HUDEP-2 (cell line): Measurements from ENCODE around the gene CFAP73.

Source experiments
- DNase-seq, 76 experiments: peaks; one replicate each; lab custom pipeline; 2025; ENCODE audit not compliant: unreplicated experiment in 76 of 76; lab: John Stamatoyannopoulos, UW

The CFAP73 gene

GRCh38 chr12:113118142-113118541 lies 31.4 kb upstream of the CFAP73 start:
- DNase-seq: no peak

DNA sequence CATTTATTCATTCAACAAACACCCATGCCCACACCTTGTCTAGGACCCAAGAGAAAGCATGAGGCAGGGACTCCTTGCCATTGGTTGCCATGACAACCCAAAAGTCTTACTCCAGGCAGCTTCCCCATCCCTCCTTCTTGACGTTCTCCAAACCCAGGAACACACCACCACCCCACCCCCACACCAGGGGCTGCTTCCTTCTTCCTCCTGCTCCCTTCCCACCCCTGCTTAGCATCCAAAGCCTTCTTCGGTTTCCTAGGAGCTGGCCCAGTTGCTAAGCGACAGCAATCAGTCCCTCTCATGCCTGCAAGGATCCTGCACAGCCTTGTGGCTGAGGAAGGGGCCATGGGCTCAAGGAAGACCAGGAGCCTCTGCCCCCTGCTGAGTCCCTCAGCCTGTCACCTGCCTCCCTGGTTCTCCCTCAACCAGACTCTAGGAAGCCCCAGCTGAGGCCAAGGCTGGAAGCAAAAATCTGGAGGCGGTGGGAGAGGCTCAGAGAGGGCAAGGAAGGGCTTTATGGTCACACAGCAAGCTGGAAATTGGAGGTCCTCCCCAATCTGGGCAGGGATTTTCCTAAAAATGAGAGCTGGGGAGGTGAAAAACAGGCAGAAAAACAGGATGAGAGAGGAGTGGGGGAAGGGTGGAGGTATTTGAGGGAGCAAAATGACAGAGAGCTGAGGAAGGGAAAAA lies 29.4 kb upstream of the CFAP73 start:
- DNase-seq: no peak

DNA sequence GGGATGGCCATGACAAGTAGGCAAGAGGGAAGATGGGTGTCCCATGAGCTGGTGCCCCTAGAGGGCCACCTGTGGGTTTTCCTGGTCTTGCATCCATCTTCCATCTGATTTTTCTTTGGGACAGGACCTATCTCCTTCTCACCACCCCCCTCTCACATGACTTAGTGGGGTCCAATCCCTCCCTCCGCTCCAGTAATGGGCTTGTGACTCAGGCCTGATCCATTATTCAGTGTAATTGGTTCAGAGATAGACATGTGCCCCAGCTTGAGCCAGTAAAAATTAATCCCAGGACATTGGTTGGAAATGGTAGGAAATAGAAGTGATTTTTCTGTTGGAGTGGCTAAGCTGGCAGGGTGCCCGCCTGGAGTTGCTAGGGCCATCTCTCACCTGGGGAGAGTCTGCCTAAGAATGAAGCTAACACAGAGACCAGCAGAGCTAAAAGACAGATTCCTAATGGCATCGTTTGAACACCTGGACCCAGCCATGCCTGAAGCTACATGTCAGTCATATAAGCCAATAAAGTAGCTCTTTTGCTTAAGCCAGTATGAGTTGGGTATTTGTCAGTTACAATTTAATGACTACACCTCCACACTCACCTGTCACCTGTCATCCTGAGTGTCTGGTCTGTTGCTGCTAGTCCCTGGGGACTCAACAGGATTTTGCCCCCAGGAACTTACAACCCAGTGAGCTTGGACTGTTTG lies 28.7 kb upstream of the CFAP73 start:
- DNase-seq: no peak

GRCh38 chr12:113127791-113128199 lies 21.7 kb upstream of the CFAP73 start:
- DNase-seq: no peak

GRCh38 chr12:113128802-113129663 lies 20.5 kb upstream of the CFAP73 start:
- DNase-seq: no peak

DNA sequence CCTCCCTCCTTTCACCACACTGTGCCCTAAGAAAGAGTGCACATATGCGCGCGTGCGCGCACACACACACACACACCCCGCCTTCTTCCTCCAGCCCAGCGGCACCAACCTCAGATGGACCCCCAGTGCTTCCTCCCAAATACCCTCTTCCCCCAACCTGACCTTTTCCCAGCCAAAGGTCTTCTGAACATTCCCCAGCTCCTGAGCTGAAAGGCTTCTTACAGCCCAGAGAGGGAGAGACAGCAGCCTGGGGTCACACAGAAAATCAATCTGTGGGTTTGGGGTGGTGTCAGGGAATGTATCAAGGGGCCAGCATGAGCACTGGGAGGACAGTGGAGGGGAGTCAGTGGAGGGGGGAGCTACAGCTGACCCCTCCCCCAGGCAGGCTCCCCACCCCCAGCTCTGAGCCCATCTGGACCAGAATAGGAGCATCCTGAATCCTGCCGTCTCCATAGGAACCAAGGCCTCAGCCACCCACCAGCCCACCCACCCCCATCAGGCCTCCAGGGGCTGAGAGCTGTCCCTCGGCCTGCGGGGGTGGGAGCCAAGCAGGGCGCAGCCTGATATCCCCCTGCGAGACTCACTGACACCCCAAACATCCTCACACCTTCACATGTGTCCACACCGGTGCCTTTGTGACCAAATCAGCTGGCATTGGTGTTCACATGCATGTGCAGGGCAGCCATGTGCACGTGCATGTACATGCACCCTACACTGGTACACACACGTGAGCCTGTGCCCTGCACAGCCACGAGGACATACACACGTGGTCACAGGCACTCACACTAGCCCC lies 19.7 kb upstream of the CFAP73 start:
- no peak for DNase-seq

- DNase-seq: no peak
Observed at GRCh38 chr12:113130457-113131135, 18.9 kb upstream of the CFAP73 start.

GRCh38 chr12:113131556-113131955 lies 18.0 kb upstream of the CFAP73 start:
- DNase-seq: no peak

GRCh38 chr12:113133036-113133435 lies 16.5 kb upstream of the CFAP73 start:
- DNase-seq: peak in 1 of 76 experiments; percentile 22

DNA sequence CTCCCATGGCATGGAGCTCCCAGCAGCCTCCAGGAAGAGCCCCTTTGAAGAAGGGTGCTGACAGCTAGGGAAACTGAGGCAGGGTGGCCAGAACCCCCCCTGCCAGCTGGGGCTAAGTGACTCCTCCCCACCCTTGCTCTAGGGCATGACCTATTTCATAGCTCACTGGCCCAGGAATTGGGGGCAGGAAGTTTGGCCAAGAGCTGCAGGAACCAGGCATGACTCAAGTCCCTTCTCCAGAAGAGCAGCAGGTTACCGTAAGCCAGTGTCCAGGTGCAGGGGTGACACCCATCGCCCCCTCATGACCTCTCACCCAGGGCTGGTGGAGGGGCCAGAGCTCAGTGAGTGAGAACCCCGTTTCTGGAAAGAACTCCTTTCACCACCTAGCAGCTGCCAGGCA lies 15.9 kb upstream of the CFAP73 start:
- DNase-seq: no peak

DNA sequence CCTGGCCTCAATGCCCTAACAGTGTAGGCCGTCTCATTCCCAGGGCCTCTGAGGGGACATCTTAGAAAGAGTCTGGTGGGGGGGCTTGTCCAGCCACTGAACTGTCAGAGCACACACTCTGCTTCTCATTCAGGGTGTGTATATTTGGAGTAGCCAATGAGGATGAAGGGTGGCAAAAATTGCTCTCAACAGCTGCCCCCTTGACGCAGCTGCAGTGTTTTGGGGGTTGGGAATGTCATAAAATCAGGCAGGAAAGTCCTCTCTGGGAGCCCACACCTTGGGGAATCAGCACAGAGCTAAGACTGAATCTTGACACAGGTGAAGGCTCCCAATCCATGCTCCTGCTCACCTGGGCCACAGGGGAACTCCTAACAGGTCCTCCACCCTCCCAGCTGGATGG lies 15.5 kb upstream of the CFAP73 start:
- DNase-seq: no peak

- no peak for DNase-seq
Observed at GRCh38 chr12:113134521-113134951, 15.0 kb upstream of the CFAP73 start.

DNA sequence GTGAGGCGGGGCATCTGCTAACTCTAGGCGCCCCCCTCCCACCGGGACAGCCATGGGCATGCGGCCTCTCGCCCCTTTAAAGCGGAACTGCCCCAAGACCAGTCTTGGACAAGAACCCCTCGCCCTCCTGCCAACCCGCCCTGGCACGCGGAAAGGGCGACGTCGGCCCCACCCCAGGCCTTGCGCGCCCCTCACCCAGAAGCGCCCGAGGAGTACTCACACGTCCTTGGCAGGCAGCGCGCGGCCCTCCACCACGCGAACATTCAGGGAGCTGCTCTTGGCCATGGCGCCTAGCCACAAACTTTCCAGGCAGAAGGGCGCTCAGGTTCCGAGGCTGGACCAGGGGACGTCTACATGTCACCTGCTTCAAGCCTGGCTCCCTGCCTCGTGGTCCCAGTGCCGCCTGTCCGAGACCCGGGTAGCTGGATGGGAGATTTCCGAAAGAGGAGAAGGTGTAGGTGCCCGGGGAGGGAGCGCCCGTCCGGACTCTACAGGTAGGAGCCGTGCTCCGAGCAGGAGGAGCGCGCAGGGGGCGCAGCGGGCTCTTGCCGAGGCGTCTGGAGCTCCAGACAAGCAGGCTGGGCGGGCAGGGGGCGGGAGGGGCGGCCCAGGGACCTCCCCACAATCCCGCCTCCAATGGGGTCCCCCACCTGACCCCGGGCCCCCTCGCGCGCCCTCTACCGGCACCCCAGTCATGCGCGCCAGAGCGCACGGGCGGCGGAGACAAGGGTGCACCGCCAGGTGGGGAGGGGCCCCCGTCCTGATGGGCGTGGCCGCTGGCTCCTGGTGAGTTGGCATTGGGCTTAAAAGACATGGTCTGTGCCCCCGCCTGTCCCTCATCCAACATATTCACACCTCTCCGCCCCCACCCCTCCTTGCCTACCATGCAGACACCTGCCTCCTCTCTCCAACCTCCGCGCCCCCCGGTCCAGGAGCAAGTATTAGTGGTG lies 14.1 kb upstream of the CFAP73 start, which contains the start of gene RASAL1:
RASAL1 (minus strand) TSS at position 584 of the 950 bp plus-strand sequence; CDS start at position 285, 299 bp downstream.
- peak in 34 of 76 experiments; percentile 1 to 71 (median 28) for DNase-seq

DNA sequence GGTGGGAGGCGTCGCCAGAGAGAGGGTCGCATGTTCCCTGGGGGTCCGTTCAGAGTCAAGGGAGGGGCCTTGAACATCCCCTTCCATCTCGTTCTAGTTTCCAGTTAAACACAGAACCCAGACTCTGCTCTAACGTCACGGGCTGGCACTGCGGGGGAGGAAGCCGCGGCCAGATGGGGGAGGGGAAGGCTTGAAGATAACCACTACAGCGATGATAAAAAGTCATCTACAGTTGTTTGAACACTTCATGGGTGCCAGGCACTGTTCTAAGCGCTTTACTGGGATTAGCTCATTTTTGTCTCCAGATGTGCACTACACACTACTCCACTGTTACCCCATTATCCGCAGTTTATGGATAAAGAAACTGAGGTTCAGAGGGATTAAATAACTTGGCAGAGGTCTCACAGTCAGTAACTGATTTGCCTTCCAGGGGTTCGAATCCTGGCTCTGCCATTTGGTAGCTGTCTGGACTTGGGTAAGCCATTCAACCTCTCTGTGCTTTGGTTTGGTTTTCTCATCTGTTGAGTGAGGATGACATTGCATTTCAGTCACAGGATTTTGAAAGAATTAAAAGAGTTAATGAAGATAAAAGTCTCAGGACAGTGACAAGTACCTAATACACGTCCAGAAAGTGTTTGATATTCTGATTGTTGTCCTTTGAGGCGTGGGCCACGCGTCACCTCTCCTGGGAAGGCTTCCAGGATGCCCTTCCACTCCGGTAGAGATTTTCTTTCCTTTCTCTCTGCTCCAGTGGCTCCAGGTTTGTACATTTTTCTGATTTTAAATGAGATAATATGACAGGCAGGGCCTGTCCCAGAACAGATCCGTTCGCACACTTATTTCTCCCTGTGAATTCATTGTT lies 13.2 kb upstream of the CFAP73 start:
- peak in 57 of 76 experiments; percentile 8 to 77 (median 42) for DNase-seq

- no peak for DNase-seq
Observed at GRCh38 chr12:113136990-113137511, 12.5 kb upstream of the CFAP73 start.

DNA sequence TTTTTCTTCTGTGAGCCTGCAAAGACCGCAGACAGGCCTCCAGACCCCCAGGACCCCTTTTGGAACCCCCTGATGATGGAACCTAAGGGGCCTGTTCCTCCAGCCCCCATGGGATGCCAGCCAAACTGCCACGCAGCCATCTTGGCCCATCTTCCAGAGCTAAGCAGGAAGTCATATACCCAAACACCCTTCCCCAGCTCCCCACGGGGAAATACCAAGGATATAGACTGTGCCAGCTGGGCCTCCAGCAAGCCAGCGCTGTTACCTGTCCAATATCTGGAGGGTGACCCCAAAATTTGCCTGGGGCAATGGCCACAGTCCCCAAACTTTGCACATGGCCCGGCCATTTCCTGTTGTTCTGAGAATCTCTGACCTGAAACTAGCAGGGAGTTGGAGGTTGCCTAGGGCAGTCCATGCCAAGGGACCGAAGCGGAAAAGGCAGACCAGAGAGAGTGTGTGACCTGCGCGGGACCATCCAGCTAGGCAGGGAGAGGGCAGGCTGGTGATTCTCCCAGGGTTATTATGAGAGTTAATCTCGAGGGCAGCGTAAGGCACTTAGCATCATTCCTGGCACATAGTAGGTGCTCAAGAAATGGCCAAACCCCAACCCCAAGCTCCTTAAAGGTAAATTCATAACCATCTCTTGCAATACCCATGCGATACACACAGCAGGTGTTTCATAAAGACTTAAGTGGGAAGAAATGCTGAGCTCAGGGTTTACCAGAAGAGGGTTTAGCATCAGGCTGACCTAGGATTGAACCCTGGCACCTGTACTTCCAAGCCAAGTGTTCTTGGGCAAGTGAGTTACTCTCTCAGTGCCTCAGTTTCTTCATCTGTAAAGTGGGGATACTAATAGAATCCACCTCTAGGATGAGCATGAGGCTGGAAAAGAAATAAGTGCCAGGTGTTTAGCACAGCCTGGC lies 11.4 kb upstream of the CFAP73 start:
- no peak for DNase-seq

GRCh38 chr12:113138826-113139225 lies 10.7 kb upstream of the CFAP73 start:
- DNase-seq: no peak
